H9 (cell line): ENCODE data around the gene GTPBP4. TPM values are rescaled to one million over a fixed set of nuclear protein-coding genes. Genes with fewer than 3 reads are reported as not detected.

Experiments
- DNase-seq: peaks from one replicate; pipeline ENCODE4 v3.0.0-alpha.2; 2017
- H2AFZ ChIP-seq: one replicate; pipeline ENCODE4 v1.6.1; 2013; ENCODE audit warnings: mild to moderate bottlenecking, low read length, control low read depth, moderate library complexity
- H2AK5ac ChIP-seq: 2 replicates; pipeline ENCODE4 v1.6.1; 2013; ENCODE audit warnings: low read length, control low read depth, mixed read lengths; ENCODE audit not compliant: insufficient read length
- H2BK120ac ChIP-seq: one replicate; pipeline ENCODE4 v1.6.1; 2013; ENCODE audit warnings: low read depth, mild to moderate bottlenecking, low read length, control low read depth, inconsistent platforms; ENCODE audit not compliant: poor library complexity, severe bottlenecking
- H2BK12ac ChIP-seq: 2 replicates; pipeline ENCODE4 v1.6.1; 2013; ENCODE audit warnings: low read length, control low read depth, mixed read lengths, low read depth; ENCODE audit not compliant: insufficient read length
- H2BK15ac ChIP-seq: 2 replicates; pipeline ENCODE4 v1.6.1; 2013; ENCODE audit warnings: low read depth, low read length, control low read depth
- H2BK20ac ChIP-seq: one replicate; pipeline ENCODE4 v1.6.1; 2013; ENCODE audit warnings: low read depth, mild to moderate bottlenecking, low read length, control low read depth, inconsistent platforms; ENCODE audit not compliant: poor library complexity, severe bottlenecking
- H2BK5ac ChIP-seq: 2 replicates; pipeline ENCODE4 v1.6.1; 2013; ENCODE audit warnings: low read length, control low read depth, mixed read lengths; ENCODE audit not compliant: insufficient read length
- H3K14ac ChIP-seq: 2 replicates; pipeline ENCODE4 v1.6.1; 2013; ENCODE audit warnings: low read length, control low read depth; ENCODE audit not compliant: insufficient read depth
- H3K18ac ChIP-seq: 2 replicates; pipeline ENCODE4 v1.6.1; 2013; ENCODE audit warnings: low read depth, mild to moderate bottlenecking, mixed read lengths, low read length, control low read depth; ENCODE audit not compliant: insufficient read length
- H3K23ac ChIP-seq: 2 replicates; pipeline ENCODE4 v1.6.1; 2013; ENCODE audit warnings: low read length, control low read depth, mixed read lengths, low read depth; ENCODE audit not compliant: insufficient read length
- H3K23me2 ChIP-seq: 2 replicates; pipeline ENCODE4 v1.6.1; 2013; ENCODE audit warnings: low read depth, mild to moderate bottlenecking, mixed read lengths, low read length, control low read depth; ENCODE audit not compliant: insufficient read length, poor library complexity, severe bottlenecking
- H3K27ac ChIP-seq: 2 replicates; pipeline ENCODE4 v1.5.1; 2013; ENCODE audit warnings: low read length, control low read depth, mixed read lengths, low read depth; ENCODE audit not compliant: insufficient read length
- H3K27me3 ChIP-seq: 2 replicates; pipeline ENCODE4 v1.6.1; 2013; ENCODE audit warnings: low read length, control low read depth, inconsistent platforms; ENCODE audit not compliant: insufficient read depth
- H3K4ac ChIP-seq: 2 replicates; pipeline ENCODE4 v1.6.1; 2013; ENCODE audit warnings: low read depth, mild to moderate bottlenecking, control low read depth, inconsistent platforms, low read length, moderate library complexity
- H3K4me1 ChIP-seq: 2 replicates; pipeline ENCODE4 v1.6.1; 2013; ENCODE audit warnings: low read length, control low read depth, inconsistent platforms; ENCODE audit not compliant: insufficient read depth
- H3K4me2 ChIP-seq: 2 replicates; pipeline ENCODE4 v1.6.1; 2013; ENCODE audit warnings: low read length, control low read depth, mixed read lengths; ENCODE audit not compliant: insufficient read length, insufficient read depth
- H3K56ac ChIP-seq: 2 replicates; pipeline ENCODE4 v1.6.1; 2013; ENCODE audit warnings: low read depth, mild to moderate bottlenecking, mixed read lengths, low read length, control low read depth; ENCODE audit not compliant: insufficient read length
- H3K79me1 ChIP-seq: 2 replicates; pipeline ENCODE4 v1.6.1; 2013; ENCODE audit warnings: low read depth, mild to moderate bottlenecking, moderate library complexity, low read length, control low read depth, inconsistent platforms; ENCODE audit not compliant: insufficient read depth, poor library complexity, severe bottlenecking
- H3K79me2 ChIP-seq: 2 replicates; pipeline ENCODE4 v1.6.1; 2013; ENCODE audit warnings: low read length, control low read depth, inconsistent platforms; ENCODE audit not compliant: insufficient read depth
- H3K9ac ChIP-seq: 2 replicates; pipeline ENCODE4 v1.6.1; 2013; ENCODE audit warnings: low read length, control low read depth, mixed read lengths; ENCODE audit not compliant: insufficient read length; ENCODE audit errors: extremely low read depth
- H3K9me3 ChIP-seq: one replicate; pipeline ENCODE4 v1.6.1; 2013; ENCODE audit warnings: low read depth, low read length, inconsistent platforms; ENCODE audit not compliant: control insufficient read depth
- H3T11ph ChIP-seq: one replicate; pipeline ENCODE4 v1.6.1; 2013; ENCODE audit warnings: mild to moderate bottlenecking, low read length, control low read depth, inconsistent platforms
- H4K20me1 ChIP-seq: one replicate; pipeline ENCODE4 v1.6.1; 2013; ENCODE audit not compliant: control insufficient read depth, insufficient read length, insufficient read depth
- H4K5ac ChIP-seq: 2 replicates; pipeline ENCODE4 v1.6.1; 2013; ENCODE audit warnings: low read depth, mild to moderate bottlenecking, mixed read lengths, low read length, control low read depth; ENCODE audit not compliant: insufficient read length
- H4K8ac ChIP-seq: replicated peaks from 2 replicates; pipeline ENCODE4 v1.6.1; 2013; ENCODE audit warnings: low read length, control low read depth, mixed read lengths, low read depth; ENCODE audit not compliant: insufficient read length
- H4K91ac ChIP-seq: 2 replicates; pipeline ENCODE4 v1.6.1; 2013; ENCODE audit warnings: low read depth, mild to moderate bottlenecking, moderate library complexity, mixed read lengths, low read length, control low read depth; ENCODE audit not compliant: insufficient read length
- H3K27ac Mint-ChIP-seq, 3 experiments: 2 replicates in 2 of 3; 3 replicates in 1 of 3; pipeline ENCODE4 v1.8.0; 2020 to 2021; ENCODE audit warnings: mixed read lengths in 3 of 3, mild to moderate bottlenecking in 1 of 3, moderate library complexity in 1 of 3
- H3K27me3 Mint-ChIP-seq: 2 replicates; pipeline ENCODE4 v1.8.0; 2021; ENCODE audit warnings: low read depth, mild to moderate bottlenecking, moderate library complexity, mixed read lengths
- H3K36me3 Mint-ChIP-seq, 3 experiments: 2 replicates in 2 of 3; 3 replicates in 1 of 3; pipeline ENCODE4 v1.8.0; 2020 to 2021; ENCODE audit warnings: low read depth in 3 of 3, mixed read lengths in 3 of 3; ENCODE audit not compliant: insufficient read depth in 1 of 3
- H3K4me1 Mint-ChIP-seq, 2 experiments: 2 replicates each; pipeline ENCODE4 v1.8.0; 2020; ENCODE audit warnings: mixed read lengths in 2 of 2
- H3K4me3 Mint-ChIP-seq, 2 experiments: 2 replicates in 1 of 2; 3 replicates in 1 of 2; pipeline ENCODE4 v1.8.0; 2020 to 2021; ENCODE audit warnings: mild to moderate bottlenecking in 2 of 2, mixed read lengths in 2 of 2, moderate library complexity in 1 of 2
- H3K9me3 Mint-ChIP-seq, 2 experiments: 2 replicates in 1 of 2; 3 replicates in 1 of 2; pipeline ENCODE4 v1.8.0; 2020; ENCODE audit warnings: mild to moderate bottlenecking in 2 of 2, mixed read lengths in 2 of 2, moderate library complexity in 1 of 2
- CTCF ChIP-seq: fragments of 200-600 bp; sonication (generic); conservative IDR thresholded peaks from 3 replicates; pipeline ENCODE4 v1.8.0; 2021; ENCODE audit warnings: antibody characterized with exemption, mild to moderate bottlenecking
- WGBS: extraction: QIAGEN DNeasy Blood & Tissue Kit; methylation state at CpG from one replicate; pipeline ENCODE4 v1.1.7; 2013; ENCODE audit warnings: missing lambda C conversion rate, low lambda C conversion rate, mixed read lengths; ENCODE audit not compliant: insufficient read length; ENCODE audit errors: extremely low coverage; 5-methylcytosine and 5-hydroxymethylcytosine counted together
- total RNA-seq: library from RNA; stranded (reverse); gene quantifications from 2 replicates; pipeline ENCODE4 v1.2.1, GENCODE V29; 2021

The GTPBP4 gene
- total RNA-seq, 1 experiment from 2014 or later = 134 TPM

- Histone ChIP-seq H3K4me2 (peak overlapping the region; percentile 84), H3K79me2 (peaks cover 22% of the 10 kb centered on the region; the same call in 1 of the 2 replicates), H2AFZ (no peak overlapping the region), H2BK120ac (no peak overlapping the region), H3K23me2 (no peaks in the 10 kb centered on the region), H3K56ac (no peak overlapping the region), H4K8ac (no peak overlapping the region), H2BK20ac (no peak overlapping the region), H3K9ac (peak overlapping the region; percentile 81), H2BK15ac (no peak overlapping the region; the same call in 1 of the 2 replicates), H4K5ac (no peak overlapping the region), H3K18ac (no peak overlapping the region), H3K4ac (no peak overlapping the region), H3K27ac (no peak overlapping the region), H3K4me1 (no peaks in the 10 kb centered on the region), H3K23ac (no peak overlapping the region), H2BK5ac (no peak overlapping the region), H3K79me1 (peaks cover 10% of the 10 kb centered on the region), H2AK5ac (no peak overlapping the region), H3K14ac (0 out of 2 replicates have a peak overlapping the region, but pooled peaks have one; percentile 20), H4K91ac (no peak overlapping the region), H3K9me3 (no peaks in the 10 kb centered on the region), H4K20me1 (no peaks in the 10 kb centered on the region), H2BK12ac (no peak overlapping the region), H3T11ph (no peak overlapping the region), H3K27me3 (no peaks in the 10 kb centered on the region)
- no peak for TF ChIP-seq CTCF
- H3K4me1 Mint-ChIP-seq = peaks cover 22 to 23% of the 10 kb centered on the region in 2 experiments
- H3K36me3 Mint-ChIP-seq = peaks cover 9 to 29% (median 24%) of the 10 kb centered on the region in 3 experiments
- H3K27me3 Mint-ChIP-seq = no peaks in the 10 kb centered on the region
- WGBS = no CpG with 5 or more reads among the region's 26 CpGs
- no peaks in the 10 kb centered on the region; a peak in 1 of 5 replicates for H3K9me3 Mint-ChIP-seq
- H3K4me3 Mint-ChIP-seq = peak overlapping the region; percentile 97 to 99
- peak overlapping the region; percentile 65 to 96 (median 70); a peak in 6 of 7 replicates for H3K27ac Mint-ChIP-seq
- no peak for DNase-seq
These were observed 68.9 kb downstream of the GTPBP4 start for GRCh38 chr10:1057106-1057657.
